MM.1S (cell line): Measurements from ENCODE around the gene ZNF841.

Source experiments
- CTCF ChIP-seq: fragments of 300-600 bp; sonication (generic); IDR thresholded peaks from 2 replicates; pipeline ENCODE4 v1.5.1; 2016; ENCODE audit warnings: antibody characterized with exemption, low read length, mixed read lengths
- EZH2 ChIP-seq: fragments of 300-600 bp; sonication (generic); optimal IDR thresholded peaks from 2 replicates; pipeline ENCODE3; 2017; ENCODE audit warnings: low read depth, mild to moderate bottlenecking, antibody characterized with exemption, low read length, mixed read lengths
- EZH2phosphoT487 ChIP-seq: fragments of 300-600 bp; sonication (generic); IDR thresholded peaks from 2 replicates; pipeline ENCODE4 v1.6.1; 2018; ENCODE audit warnings: antibody characterized with exemption, low read length

GRCh38 chr19:52099497-52100138, 4.1 kb upstream of the ZNF841 start:
- TF ChIP-seq CTCF (no peak), EZH2 (no peak), EZH2phosphoT487 (no peak)
